ENCODE results near the gene ATP11A.

DNA sequence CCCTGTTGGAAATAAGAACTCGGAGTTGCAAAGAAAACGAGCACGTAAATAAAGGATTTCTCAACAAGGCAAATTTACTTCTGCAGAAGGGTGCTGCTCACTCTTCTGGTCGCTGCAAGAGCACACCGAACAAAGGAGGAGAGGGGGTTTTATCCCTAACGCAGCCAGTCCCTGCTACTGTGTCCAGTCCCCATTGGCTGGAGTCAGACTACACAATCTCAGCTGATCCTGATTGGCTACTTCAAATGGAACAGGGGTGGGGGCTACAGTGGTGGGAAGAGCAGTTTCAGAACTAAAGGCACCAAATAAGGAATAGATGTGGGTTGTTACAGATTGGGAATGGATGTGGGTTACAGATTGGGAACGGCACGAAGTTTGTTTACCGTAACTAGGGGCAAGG lies 215.2 kb downstream of the ATP11A start:
- TF ChIP-seq, protein P1, sequence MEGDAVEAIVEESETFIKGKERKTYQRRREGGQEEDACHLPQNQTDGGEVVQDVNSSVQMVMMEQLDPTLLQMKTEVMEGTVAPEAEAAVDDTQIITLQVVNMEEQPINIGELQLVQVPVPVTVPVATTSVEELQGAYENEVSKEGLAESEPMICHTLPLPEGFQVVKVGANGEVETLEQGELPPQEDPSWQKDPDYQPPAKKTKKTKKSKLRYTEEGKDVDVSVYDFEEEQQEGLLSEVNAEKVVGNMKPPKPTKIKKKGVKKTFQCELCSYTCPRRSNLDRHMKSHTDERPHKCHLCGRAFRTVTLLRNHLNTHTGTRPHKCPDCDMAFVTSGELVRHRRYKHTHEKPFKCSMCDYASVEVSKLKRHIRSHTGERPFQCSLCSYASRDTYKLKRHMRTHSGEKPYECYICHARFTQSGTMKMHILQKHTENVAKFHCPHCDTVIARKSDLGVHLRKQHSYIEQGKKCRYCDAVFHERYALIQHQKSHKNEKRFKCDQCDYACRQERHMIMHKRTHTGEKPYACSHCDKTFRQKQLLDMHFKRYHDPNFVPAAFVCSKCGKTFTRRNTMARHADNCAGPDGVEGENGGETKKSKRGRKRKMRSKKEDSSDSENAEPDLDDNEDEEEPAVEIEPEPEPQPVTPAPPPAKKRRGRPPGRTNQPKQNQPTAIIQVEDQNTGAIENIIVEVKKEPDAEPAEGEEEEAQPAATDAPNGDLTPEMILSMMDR (IDR thresholded peaks at IDR 0.05), result no peak
- no peak for TF ChIP-seq POLR2A (IDR thresholded peaks at IDR 0.05)
- TF ChIP-seq POLR2AphosphoS5 (IDR thresholded peaks at IDR 0.05), result no peak
